GM23338 (cell line): ENCODE measurements around the gene POU6F1. TPM values are rescaled to one million over a fixed set of nuclear protein-coding genes. Genes with fewer than 3 reads are reported as not detected.
"Not testable (repeated sequence)": the region's sequence is repeated elsewhere in the genome, so short reads cannot be mapped to it uniquely, and the experiment has no call there.

Experiments
- ATAC-seq: fragments of 200-7000 bp; cut with Tn5 transposase; 3 replicates; pipeline ENCODE4 v1.9.1; 2020
- DNase-seq: peaks from one replicate; pipeline ENCODE4 v3.0.0-alpha.2; 2015; ENCODE audit warnings: low spot score
- H2AFZ ChIP-seq: fragments of 200-600 bp; sonication (generic); 2 replicates; pipeline ENCODE4 v1.8.0; 2016; ENCODE audit warnings: antibody characterized with exemption, mild to moderate bottlenecking, moderate library complexity
- H3F3A ChIP-seq: fragments of 200-600 bp; sonication (generic); replicated peaks from 2 replicates; pipeline ENCODE4 v1.8.0; 2017; ENCODE audit warnings: antibody characterized with exemption, mixed run types, low read depth
- H3K27ac ChIP-seq: fragments of 200-600 bp; sonication (generic); 2 replicates; pipeline ENCODE4 v1.6.1; 2016; ENCODE audit warnings: low read depth
- H3K27me3 ChIP-seq: fragments of 200-600 bp; sonication (generic); 2 replicates; pipeline ENCODE4 v1.8.0; 2016; ENCODE audit warnings: mild to moderate bottlenecking, mixed run types, moderate library complexity; ENCODE audit not compliant: insufficient read depth
- H3K36me3 ChIP-seq: fragments of 200-600 bp; sonication (generic); 2 replicates; pipeline ENCODE4 v1.8.0; 2016; ENCODE audit warnings: mild to moderate bottlenecking; ENCODE audit not compliant: insufficient read depth
- H3K4me1 ChIP-seq: fragments of 200-600 bp; sonication (generic); 2 replicates; pipeline ENCODE4 v1.8.0; 2016; ENCODE audit warnings: mild to moderate bottlenecking, moderate library complexity; ENCODE audit not compliant: insufficient read depth
- H3K4me2 ChIP-seq: fragments of 200-600 bp; sonication (generic); 2 replicates; pipeline ENCODE4 v1.7.1; 2017; ENCODE audit warnings: mixed run types
- H3K4me3 ChIP-seq: fragments of 200-600 bp; sonication (generic); 2 replicates; pipeline ENCODE4 v1.6.1; 2016; ENCODE audit warnings: mixed run types
- H3K79me2 ChIP-seq: fragments of 200-600 bp; sonication (generic); replicated peaks from 2 replicates; pipeline ENCODE4 v1.8.0; 2017; ENCODE audit warnings: mild to moderate bottlenecking; ENCODE audit not compliant: insufficient read depth
- H3K9me2 ChIP-seq: fragments of 200-600 bp; sonication (generic); 2 replicates; pipeline ENCODE4 v1.8.0; 2017; ENCODE audit not compliant: insufficient read depth
- H4K20me1 ChIP-seq: fragments of 200-600 bp; sonication (generic); replicated peaks from 2 replicates; pipeline ENCODE4 v1.8.0; 2017; ENCODE audit warnings: mild to moderate bottlenecking; ENCODE audit not compliant: insufficient read depth
- H3K27ac Mint-ChIP-seq: 2 replicates; pipeline ENCODE4 v1.8.0; 2020; ENCODE audit warnings: inconsistent platforms, mild to moderate bottlenecking, moderate library complexity, mixed read lengths
- H3K27me3 Mint-ChIP-seq: 3 replicates; pipeline ENCODE4 v1.8.0; 2022; ENCODE audit warnings: low read depth, mild to moderate bottlenecking, moderate library complexity, mixed read lengths, inconsistent platforms; ENCODE audit not compliant: insufficient read depth, poor library complexity
- H3K36me3 Mint-ChIP-seq: 3 replicates; pipeline ENCODE4 v1.8.0; 2021; ENCODE audit warnings: low read depth, mild to moderate bottlenecking, inconsistent platforms, moderate library complexity, mixed read lengths
- H3K4me1 Mint-ChIP-seq: 3 replicates; pipeline ENCODE4 v1.8.0; 2020; ENCODE audit warnings: mild to moderate bottlenecking, inconsistent platforms, mixed read lengths
- H3K4me3 Mint-ChIP-seq: 3 replicates; pipeline ENCODE4 v1.8.0; 2021; ENCODE audit warnings: moderate library complexity, mild to moderate bottlenecking, inconsistent platforms, mixed read lengths
- H3K9me3 Mint-ChIP-seq: 3 replicates; pipeline ENCODE4 v1.8.0; 2020; ENCODE audit warnings: moderate library complexity, mild to moderate bottlenecking, inconsistent platforms, mixed read lengths
- CREB1 ChIP-seq: fragments of 250-450 bp; sonication (Bioruptor Pico); IDR thresholded peaks from 2 replicates; pipeline ENCODE4 v1.5.0; 2020; ENCODE audit warnings: low read depth, mild to moderate bottlenecking, moderate library complexity
- CTCF ChIP-seq, 2 experiments: fragments of 200-600 bp in 1 of 2; sonication (generic) in 1 of 2; conservative IDR thresholded peaks; 2 replicates each; pipeline versions ENCODE4 v1.5.1 to v1.6.1; 2016 to 2017; ENCODE audit warnings: antibody characterized with exemption in 2 of 2, low read depth in 2 of 2, mild to moderate bottlenecking in 2 of 2, moderate library complexity in 1 of 2
- ETS1 ChIP-seq: IDR thresholded peaks from 2 replicates; pipeline ENCODE4 v1.6.1; 2016; ENCODE audit warnings: antibody characterized with exemption
- EZH2 ChIP-seq: fragments of 200-600 bp; sonication (generic); IDR thresholded peaks from one replicate; pipeline ENCODE4 v1.8.0; 2017; ENCODE audit warnings: antibody characterized with exemption, mild to moderate bottlenecking, low read depth; ENCODE audit not compliant: unreplicated experiment
- JUNB ChIP-seq: IDR thresholded peaks from one replicate; pipeline ENCODE4 v1.6.1; 2016; ENCODE audit warnings: antibody characterized with exemption; ENCODE audit not compliant: unreplicated experiment
- POLR2AphosphoS5 ChIP-seq: IDR thresholded peaks from 2 replicates; pipeline ENCODE4 v1.6.1; 2016; ENCODE audit warnings: antibody characterized with exemption, low read depth
- REST ChIP-seq: IDR thresholded peaks from one replicate; pipeline ENCODE4 v1.6.1; 2018; ENCODE audit warnings: antibody characterized with exemption; ENCODE audit not compliant: unreplicated experiment
- STAT1 ChIP-seq: IDR thresholded peaks from one replicate; pipeline ENCODE4 v1.6.1; 2016; ENCODE audit warnings: antibody characterized with exemption; ENCODE audit not compliant: unreplicated experiment
- ZNF114 ChIP-seq: fragments of 250-450 bp; sonication (Bioruptor Pico); IDR thresholded peaks from 2 replicates; pipeline ENCODE4 v1.5.0; 2020; ENCODE audit warnings: mild to moderate bottlenecking, moderate library complexity
- ZNF462 ChIP-seq: fragments of 250-450 bp; sonication (Bioruptor Pico); IDR thresholded peaks from 2 replicates; pipeline ENCODE4 v1.5.0; 2020; ENCODE audit warnings: mild to moderate bottlenecking, moderate library complexity
- polyA plus RNA-seq: library from polyadenylated mRNA; unstranded; fragments of >200 nt; fragmentation: Nextera tagmentation; extraction: Ambion mirVana; gene quantifications from 2 replicates; pipeline ENCODE4 v1.2.1, GENCODE V29; 2016
- total RNA-seq: library from RNA; depleted of rRNA; stranded (reverse); fragments of >200 nt; shearing (Covaris generic); gene quantifications from 2 replicates; pipeline ENCODE4 v1.2.3, GENCODE V29; 2014

Gene POU6F1
- total and polyA plus RNA-seq, 2 experiments from 2014 or later: 3.0 to 4.0 TPM

GRCh38 chr12:51227112-51227511 is 9.2 kb upstream of the POU6F1 start:
- not testable (repeated sequence) for ATAC-seq, H3K27ac Mint-ChIP-seq, H3K9me3 Mint-ChIP-seq, H2AFZ ChIP-seq, H3K4me3 Mint-ChIP-seq, H3K36me3 Mint-ChIP-seq, H3K27ac ChIP-seq, H3K4me3 ChIP-seq, H4K20me1 ChIP-seq, H3K27me3 Mint-ChIP-seq, H3K4me2 ChIP-seq, H3K9me2 ChIP-seq, H3K4me1 Mint-ChIP-seq, H3K79me2 ChIP-seq, DNase-seq, H3K4me1 ChIP-seq, H3K36me3 ChIP-seq, H3K27me3 ChIP-seq, H3F3A ChIP-seq

- Histone ChIP-seq H3K27me3 (no peaks in the 10 kb centered on the region), H3K4me2 (no peak overlapping the region), H3K36me3 (no peaks in the 10 kb centered on the region), H3K79me2 (no peaks in the 10 kb centered on the region; the same call in 1 of the 2 replicates), H3K4me1 (no peaks in the 10 kb centered on the region), H3K27ac (no peak overlapping the region), H3F3A (no peaks in the 10 kb centered on the region), H3K9me2 (no peaks in the 10 kb centered on the region), H4K20me1 (no peaks in the 10 kb centered on the region), H3K4me3 (no peak overlapping the region), H2AFZ (no peak overlapping the region)
- TF ChIP-seq EZH2: no peak
- no peak for TF ChIP-seq ZNF114 (CRISPR knock-in tag)
- no peak for TF ChIP-seq CTCF (conservative IDR thresholded peaks at IDR 0.05; ENCODE audit: low read depth in 2 of 2)
- no peak for TF ChIP-seq ZNF462 (CRISPR knock-in tag)
- TF ChIP-seq CREB1 (CRISPR knock-in tag): no peak
- no peak for TF ChIP-seq JUNB
- TF ChIP-seq REST: no peak
- no peak for TF ChIP-seq STAT1
- no peak for TF ChIP-seq ETS1
- no peak for TF ChIP-seq POLR2AphosphoS5
- DNase-seq: no peak
- Mint-ChIP-seq H3K27me3 (no peaks in the 10 kb centered on the region), H3K36me3 (no peaks in the 10 kb centered on the region), H3K9me3 (no peaks in the 10 kb centered on the region), H3K4me1 (peaks cover 3% of the 10 kb centered on the region; the same call in 1 of the 3 replicates), H3K4me3 (no peak overlapping the region), H3K27ac (no peak overlapping the region)
- no peak for ATAC-seq
Measured at GRCh38 chr12:51225771-51226170, 7.9 kb upstream of the POU6F1 start.
